B cell (primary cell): Measurements from ENCODE around the gene PEX12. TPM values are rescaled to one million over a fixed set of nuclear protein-coding genes. Genes with fewer than 3 reads are reported as not detected.

ENCODE experiments used
- ATAC-seq: fragments of 200-7000 bp; cut with Tn5 transposase; one replicate; pipeline ENCODE4 v1.10.0; 2021; ENCODE audit warnings: low read depth, mild to moderate bottlenecking, moderate number of reproducible peaks, moderate library complexity
- CTCF ChIA-PET: fragments of 350-600 bp; sonication (Branson Sonifier 250); formaldehyde crosslinking; loops from one replicate; lab custom pipeline; 2021; ENCODE audit warnings: antibody characterized with exemption, inconsistent platforms; lab: Charles Lee
- POLR2A ChIA-PET: fragments of 350-600 bp; sonication (Branson Sonifier 250); formaldehyde crosslinking; loops from one replicate; lab custom pipeline; 2021; ENCODE audit warnings: antibody characterized with exemption; lab: Charles Lee
- DNase-seq: peaks from one replicate; pipeline ENCODE4 v3.0.0; 2013
- H2AFZ ChIP-seq: 2 replicates; pipeline ENCODE4 v1.6.1; 2012; ENCODE audit warnings: mild to moderate bottlenecking, low read depth, low read length; ENCODE audit not compliant: insufficient read depth, poor library complexity, severe bottlenecking
- H3K27ac ChIP-seq, 2 donors: 1 replicate in 1 of 2; 2 replicates in 1 of 2; pipeline ENCODE4 v1.5.1; 2012 to 2013; ENCODE audit warnings: low read length in 2 of 2, mild to moderate bottlenecking in 2 of 2, moderate library complexity in 1 of 2
- H3K27me3 ChIP-seq, 4 experiments: fragments of 200-600 bp in 1 of 4; sonication (generic) in 1 of 4; replicated peaks in 1 of 4; 1 replicate in 2 of 4; 2 replicates in 2 of 4; pipeline versions ENCODE4 v1.6.1 to v1.7.0; 2013 to 2016; ENCODE audit warnings: low read length in 3 of 4, mild to moderate bottlenecking in 2 of 4, mixed read lengths in 1 of 4, moderate library complexity in 1 of 4; ENCODE audit not compliant: insufficient read depth in 4 of 4, control insufficient read depth in 3 of 4; ENCODE audit errors: control extremely low read depth in 1 of 4
- H3K36me3 ChIP-seq, 2 experiments: replicated peaks in 1 of 2; 1 replicate in 1 of 2; 2 replicates in 1 of 2; pipeline versions ENCODE4 v1.6.1 to v1.7.1; 2013; ENCODE audit warnings: low read length in 1 of 2; ENCODE audit not compliant: insufficient read depth in 2 of 2, control insufficient read depth in 1 of 2; ENCODE audit errors: control extremely low read depth in 1 of 2, extremely low read depth in 1 of 2
- H3K4me1 ChIP-seq, 2 donors: fragments of 200-600 bp in 1 of 2; sonication (generic) in 1 of 2; 1 replicate in 1 of 2; 2 replicates in 1 of 2; pipeline versions ENCODE4 v1.5.1 to v1.6.1; 2013 to 2017; ENCODE audit warnings: low read length in 2 of 2; ENCODE audit not compliant: control insufficient read depth in 2 of 2, insufficient read depth in 2 of 2
- H3K4me2 ChIP-seq: replicated peaks from 2 replicates; pipeline ENCODE3; 2012; ENCODE audit warnings: mild to moderate bottlenecking, low read depth, low read length; ENCODE audit not compliant: poor library complexity, severe bottlenecking
- H3K4me3 ChIP-seq, 5 experiments: fragments of 200-600 bp in 1 of 5; sonication (generic) in 1 of 5; 1 replicate in 3 of 5; 2 replicates in 2 of 5; pipeline versions ENCODE4 v1.5.1 to v1.7.0; 2011 to 2016; ENCODE audit warnings: low read length in 4 of 5, mild to moderate bottlenecking in 4 of 5, low read depth in 2 of 5, control low read depth in 1 of 5, moderate library complexity in 1 of 5; ENCODE audit not compliant: insufficient read depth in 1 of 5; ENCODE audit errors: control extremely low read depth in 1 of 5, extremely low read depth in 1 of 5
- H3K79me2 ChIP-seq: fragments of 200-600 bp; sonication (generic); one replicate; pipeline ENCODE4 v1.6.0; 2016; ENCODE audit warnings: low read length; ENCODE audit not compliant: control insufficient read depth, insufficient read depth
- H3K9ac ChIP-seq: fragments of 200-600 bp; sonication (generic); 2 replicates; pipeline ENCODE4 v1.6.1; 2017; ENCODE audit warnings: mild to moderate bottlenecking, low read length, moderate library complexity
- H3K9me3 ChIP-seq, 3 donors: one replicate each; pipeline versions ENCODE4 v1.6.1 to v1.7.1; 2013; ENCODE audit warnings: low read length in 2 of 3; ENCODE audit not compliant: control insufficient read depth in 2 of 3, insufficient read depth in 1 of 3; ENCODE audit errors: control extremely low read depth in 1 of 3
- H4K20me1 ChIP-seq: 2 replicates; pipeline ENCODE4 v1.6.0; 2012; ENCODE audit warnings: mild to moderate bottlenecking, low read length; ENCODE audit not compliant: insufficient read depth, control insufficient read depth, poor library complexity, severe bottlenecking
- H3K27ac Mint-ChIP-seq: one replicate; pipeline ENCODE4 v1.8.0; 2021; ENCODE audit warnings: mixed read lengths
- H3K27me3 Mint-ChIP-seq: one replicate; pipeline ENCODE4 v1.8.0; 2021; ENCODE audit warnings: mixed read lengths
- H3K4me1 Mint-ChIP-seq: one replicate; pipeline ENCODE4 v1.8.0; 2021; ENCODE audit warnings: mixed read lengths
- H3K4me3 Mint-ChIP-seq: one replicate; pipeline ENCODE4 v1.8.0; 2021; ENCODE audit warnings: mixed read lengths
- H3K9me3 Mint-ChIP-seq: one replicate; pipeline ENCODE4 v1.8.0; 2022; ENCODE audit warnings: mixed read lengths; ENCODE audit not compliant: insufficient read depth
- CTCF ChIP-seq: fragments of 200-600 bp; IDR thresholded peaks from one replicate; pipeline ENCODE4 v1.8.0; 2022; ENCODE audit warnings: antibody characterized with exemption, mild to moderate bottlenecking
- EZH2 ChIP-seq: IDR thresholded peaks from 2 replicates; pipeline ENCODE4 v1.6.1; 2012; ENCODE audit warnings: borderline replicate concordance, low read depth, mild to moderate bottlenecking, moderate library complexity, low read length; ENCODE audit not compliant: insufficient read depth, poor library complexity, severe bottlenecking
- WGBS: methylation state at CpG from one replicate; pipeline ENCODE4 v1.1.5; 2013; ENCODE audit warnings: missing lambda C conversion rate; ENCODE audit not compliant: insufficient coverage; 5-methylcytosine and 5-hydroxymethylcytosine counted together
- intact Hi-C: fragments of 100-400 bp; cut with micrococcal nuclease; formaldehyde crosslinking; loops from one replicate; pipeline ENCODE4 v1.10.0; 2022
- polyA plus RNA-seq: library from polyadenylated mRNA; depleted of rRNA; stranded (reverse); fragments of >200 nt; gene quantifications from 2 replicates; pipeline ENCODE4 v1.2.3, GENCODE V29; 2012
- total RNA-seq, 2 donors: library from RNA; stranded (reverse); fragments of 120-200 nt in 1 of 2; gene quantifications; 1 replicate in 1 of 2; 2 replicates in 1 of 2; pipeline versions ENCODE4 v1.2.3 to v1.2.4, GENCODE V29; 2013 to 2022

The PEX12 gene
- total and polyA plus RNA-seq, 2 donors (not counting 1 experiment from before 2014, with no cell fraction given), result 2.6 to 5.1 TPM

GRCh38 chr17:35609831-35610230 is 31.5 kb upstream of the PEX12 start:
- Histone ChIP-seq H3K4me2 (no peak overlapping the region), H3K9ac (no peak overlapping the region), H3K9me3 (no peaks in the 10 kb centered on the region), H3K27me3 (no peaks in the 10 kb centered on the region), H2AFZ (no peak overlapping the region), H3K4me1 (no peaks in the 10 kb centered on the region), H3K27ac (no peak overlapping the region), H3K4me3 (no peak overlapping the region), H3K79me2 (no peaks in the 10 kb centered on the region), H4K20me1 (no peaks in the 10 kb centered on the region), H3K36me3 (peaks cover 11 to 50% of the 10 kb centered on the region in 2 experiments)
- ChIA-PET CTCF (no interaction called here), POLR2A (no interaction called here)
- H3K9me3 Mint-ChIP-seq, result no peaks in the 10 kb centered on the region
- no peaks in the 10 kb centered on the region for H3K4me1 Mint-ChIP-seq
- no peak for DNase-seq
- no peak overlapping the region for H3K27ac Mint-ChIP-seq
- no peak for ATAC-seq
- intact Hi-C loops, result loop anchor here (10.0 kb wide), 1 partner anchor 195 kb away; the partner anchor contains the start of gene TAF15
- no peaks in the 10 kb centered on the region for H3K27me3 Mint-ChIP-seq
- no peak for TF ChIP-seq CTCF
- no peak for TF ChIP-seq EZH2
- WGBS, result 100% methylated on average over 1 of the region's 4 CpGs
- H3K4me3 Mint-ChIP-seq, result no peak overlapping the region

- Histone ChIP-seq H2AFZ (no peak overlapping the region), H3K4me2 (no peak overlapping the region), H3K9me3 (no peaks in the 10 kb centered on the region), H4K20me1 (no peaks in the 10 kb centered on the region), H3K27ac (no peak overlapping the region), H3K4me3 (no peak overlapping the region), H3K79me2 (no peaks in the 10 kb centered on the region), H3K9ac (no peak overlapping the region), H3K27me3 (no peaks in the 10 kb centered on the region), H3K36me3 (peaks cover 9 to 50% of the 10 kb centered on the region in 2 experiments), H3K4me1 (no peaks in the 10 kb centered on the region)
- TF ChIP-seq EZH2, result no peak
- no peak for TF ChIP-seq CTCF
- H3K4me1 Mint-ChIP-seq, result no peaks in the 10 kb centered on the region
- DNase-seq (no peak), ATAC-seq (no peak)
- ChIA-PET POLR2A (no interaction called here), CTCF (interaction anchor here (0.7 kb wide), 1 partner anchor 212 kb away, joined by 3 read pairs; no protein-coding TSS in a partner anchor)
- H3K4me3 Mint-ChIP-seq, result no peak overlapping the region
- intact Hi-C loops, result no loop called here
- no CpG with 5 or more reads among the region's 3 CpGs for WGBS
- no peaks in the 10 kb centered on the region for H3K9me3 Mint-ChIP-seq
- H3K27me3 Mint-ChIP-seq, result no peaks in the 10 kb centered on the region
- H3K27ac Mint-ChIP-seq, result no peak overlapping the region
Measured at GRCh38 chr17:35607239-35607847, 29.0 kb upstream of the PEX12 start.
